ENCODE data around the gene GABRA6.

GRCh38 chr5:161641444-161641843 lies 44.1 kb upstream of the GABRA6 start:
- TF ChIP-seq CTCF (IDR thresholded peaks at IDR 0.05; ENCODE audit: low read depth, low read length, poor library complexity, severe bottlenecking) (no peak), EZH2phosphoT487 (IDR thresholded peaks at IDR 0.05; ENCODE audit: borderline replicate concordance, low read length) (no peak)
